HG03135 (cell line): ENCODE results near the gene RPS27L.
"Not testable (repeated sequence)": the region's sequence is repeated elsewhere in the genome, so short reads cannot be mapped to it uniquely, and the experiment has no call there.

Experiments
- ATAC-seq: cut with Tn5 transposase; IDR thresholded peaks from one replicate; pipeline ENCODE4 v1.9.1; 2021; ENCODE audit warnings: mild to moderate bottlenecking, moderate library complexity; ENCODE audit not compliant: unreplicated experiment

Gene RPS27L

GRCh38 chr15:63145426-63145825 lies 11.9 kb downstream of the RPS27L start:
- ATAC-seq, result no peak

GRCh38 chr15:63140936-63141335 lies 16.3 kb downstream of the RPS27L start:
- no peak for ATAC-seq

- no peak for ATAC-seq
Observed at GRCh38 chr15:63136742-63137141, 20.5 kb downstream of the RPS27L start.

- no peak for ATAC-seq
Observed at GRCh38 chr15:63135804-63136203, 21.5 kb downstream of the RPS27L start.

- ATAC-seq, result no peak
Observed at GRCh38 chr15:63135281-63135680, 22.0 kb downstream of the RPS27L start.

- ATAC-seq, result no peak
Observed at GRCh38 chr15:63134245-63134985, 22.9 kb downstream of the RPS27L start.

- ATAC-seq, result no peak
Observed at GRCh38 chr15:63133786-63134185, 23.5 kb downstream of the RPS27L start.

- no peak for ATAC-seq
Observed at GRCh38 chr15:63126726-63127125, 30.6 kb downstream of the RPS27L start.

- no peak for ATAC-seq
Observed at GRCh38 chr15:63124506-63124905, 32.8 kb downstream of the RPS27L start.

- ATAC-seq, result peak; percentile 85
Observed at GRCh38 chr15:63122002-63122875, 35.0 kb downstream of the RPS27L start.

GRCh38 chr15:63121382-63122001 lies 35.8 kb downstream of the RPS27L start, which contains the start of gene LACTB:
Gene LACTB (plus strand): TSS chr15:63121861. CDS start chr15:63121872, 11 bp downstream.
- peak; percentile 80 for ATAC-seq

- no peak for ATAC-seq
Observed at GRCh38 chr15:63118854-63119253, 38.4 kb downstream of the RPS27L start.

- no peak for ATAC-seq
Observed at GRCh38 chr15:63114465-63114864, 42.8 kb downstream of the RPS27L start.

- no peak for ATAC-seq
Observed at GRCh38 chr15:63112871-63113270, 44.4 kb downstream of the RPS27L start.

- ATAC-seq, result no peak
Observed at GRCh38 chr15:63111481-63111880, 45.8 kb downstream of the RPS27L start.

GRCh38 chr15:63110428-63111026 lies 46.8 kb downstream of the RPS27L start:
- ATAC-seq, result no peak

GRCh38 chr15:63109920-63110319 lies 47.4 kb downstream of the RPS27L start:
- no peak for ATAC-seq

GRCh38 chr15:63109498-63109897 lies 47.8 kb downstream of the RPS27L start:
- ATAC-seq, result no peak

GRCh38 chr15:63107895-63108546 lies 49.3 kb downstream of the RPS27L start:
- no peak for ATAC-seq

- not testable (repeated sequence) for ATAC-seq
Observed at GRCh38 chr15:63105354-63105753, 51.9 kb downstream of the RPS27L start.

GRCh38 chr15:63104727-63105126 lies 52.5 kb downstream of the RPS27L start:
- ATAC-seq, result no peak
